Neural progenitor cell (in vitro differentiated cells): ENCODE measurements around the gene LCMT1. TPM values are rescaled to one million over a fixed set of nuclear protein-coding genes. Genes with fewer than 3 reads are reported as not detected.

Experiments used
- DNase-seq: peaks from one replicate; pipeline ENCODE4 v3.0.0-alpha.2; 2016; ENCODE audit warnings: low spot score
- H2AFZ ChIP-seq: fragments of 200-600 bp; sonication (generic); replicated peaks from 2 replicates; pipeline ENCODE4 v1.6.1; 2016; ENCODE audit warnings: antibody characterized with exemption
- H3F3A ChIP-seq: fragments of 200-600 bp; sonication (generic); 2 replicates; pipeline ENCODE4 v1.6.1; 2016; ENCODE audit warnings: antibody characterized with exemption, low read depth
- H3K27ac ChIP-seq: fragments of 200-600 bp; sonication (generic); 2 replicates; pipeline ENCODE4 v1.5.1; 2016; ENCODE audit warnings: mild to moderate bottlenecking
- H3K27me3 ChIP-seq: fragments of 200-600 bp; sonication (generic); 2 replicates; pipeline ENCODE4 v1.6.1; 2016; ENCODE audit warnings: mild to moderate bottlenecking, moderate library complexity
- H3K36me3 ChIP-seq: fragments of 200-600 bp; sonication (generic); 2 replicates; pipeline ENCODE4 v1.5.1; 2016
- H3K4me1 ChIP-seq: fragments of 200-600 bp; sonication (generic); 2 replicates; pipeline ENCODE4 v1.6.1; 2016; ENCODE audit warnings: mixed run types
- H3K4me2 ChIP-seq: fragments of 200-600 bp; sonication (generic); 2 replicates; pipeline ENCODE4 v1.6.1; 2016
- H3K4me3 ChIP-seq: fragments of 200-600 bp; sonication (generic); 2 replicates; pipeline ENCODE4 v1.5.1; 2016
- H3K79me2 ChIP-seq: fragments of 200-600 bp; sonication (generic); 2 replicates; pipeline ENCODE4 v1.6.1; 2016; ENCODE audit warnings: low read depth
- H3K9ac ChIP-seq: fragments of 200-600 bp; sonication (generic); 2 replicates; pipeline ENCODE4 v1.6.1; 2016
- H3K9me3 ChIP-seq: fragments of 200-600 bp; sonication (generic); 2 replicates; pipeline ENCODE4 v1.5.1; 2016; ENCODE audit warnings: low read depth
- H4K20me1 ChIP-seq: fragments of 200-600 bp; sonication (generic); 2 replicates; pipeline ENCODE4 v1.6.1; 2016; ENCODE audit warnings: low read depth
- H3K27ac Mint-ChIP-seq: 3 replicates; pipeline ENCODE4 v1.8.0; 2021; ENCODE audit warnings: mixed read lengths
- H3K27me3 Mint-ChIP-seq: 2 replicates; pipeline ENCODE4 v1.8.0; 2022; ENCODE audit warnings: low read depth, mild to moderate bottlenecking, inconsistent platforms, moderate library complexity, mixed read lengths; ENCODE audit not compliant: insufficient read depth
- H3K36me3 Mint-ChIP-seq: 3 replicates; pipeline ENCODE4 v1.8.0; 2021; ENCODE audit warnings: mixed read lengths
- H3K4me1 Mint-ChIP-seq: 3 replicates; pipeline ENCODE4 v1.8.0; 2021; ENCODE audit warnings: mixed read lengths
- H3K4me3 Mint-ChIP-seq: 3 replicates; pipeline ENCODE4 v1.8.0; 2021; ENCODE audit warnings: mild to moderate bottlenecking, moderate library complexity, mixed read lengths
- H3K9me3 Mint-ChIP-seq: 3 replicates; pipeline ENCODE4 v1.8.0; 2020; ENCODE audit warnings: mixed read lengths
- EZH2 ChIP-seq: fragments of 200-600 bp; sonication (generic); IDR thresholded peaks from 2 replicates; pipeline ENCODE4 v1.6.1; 2017; ENCODE audit warnings: antibody characterized with exemption, mild to moderate bottlenecking, moderate library complexity
- EZH2phosphoT487 ChIP-seq: fragments of 200-600 bp; sonication (generic); IDR thresholded peaks from 2 replicates; pipeline ENCODE4 v1.6.1; 2017; ENCODE audit warnings: antibody characterized with exemption
- total RNA-seq: library from RNA; depleted of rRNA; stranded (reverse); fragments of >200 nt; gene quantifications from 2 replicates; pipeline ENCODE4 v1.2.3, GENCODE V29; 2015; ENCODE audit warnings: low replicate concordance
- TF ChIP-seq, protein P1 (sequence below): fragments of 200-600 bp; sonication (generic); IDR thresholded peaks from 2 replicates; pipeline ENCODE4 v1.5.1; 2017; ENCODE audit warnings: antibody characterized with exemption, mild to moderate bottlenecking

The LCMT1 gene
- total RNA-seq, 1 donor from 2014 or later: 73.4 TPM

- Histone ChIP-seq H3K4me1 (no peaks in the 10 kb centered on the region), H4K20me1 (no peaks in the 10 kb centered on the region), H3F3A (no peaks in the 10 kb centered on the region), H3K79me2 (no peaks in the 10 kb centered on the region), H3K36me3 (no peaks in the 10 kb centered on the region), H3K27me3 (no peaks in the 10 kb centered on the region), H3K4me2 (no peak overlapping the region), H3K9me3 (no peaks in the 10 kb centered on the region), H2AFZ (no peak overlapping the region), H3K4me3 (no peak overlapping the region), H3K27ac (no peak overlapping the region), H3K9ac (no peak overlapping the region)
- H3K36me3 Mint-ChIP-seq: no peaks in the 10 kb centered on the region
- H3K9me3 Mint-ChIP-seq: no peaks in the 10 kb centered on the region
- no peak overlapping the region for H3K4me3 Mint-ChIP-seq
- no peak overlapping the region for H3K27ac Mint-ChIP-seq
- H3K27me3 Mint-ChIP-seq: peaks cover 2% of the 10 kb centered on the region
- H3K4me1 Mint-ChIP-seq: peaks cover 2% of the 10 kb centered on the region
- TF ChIP-seq, protein P1, sequence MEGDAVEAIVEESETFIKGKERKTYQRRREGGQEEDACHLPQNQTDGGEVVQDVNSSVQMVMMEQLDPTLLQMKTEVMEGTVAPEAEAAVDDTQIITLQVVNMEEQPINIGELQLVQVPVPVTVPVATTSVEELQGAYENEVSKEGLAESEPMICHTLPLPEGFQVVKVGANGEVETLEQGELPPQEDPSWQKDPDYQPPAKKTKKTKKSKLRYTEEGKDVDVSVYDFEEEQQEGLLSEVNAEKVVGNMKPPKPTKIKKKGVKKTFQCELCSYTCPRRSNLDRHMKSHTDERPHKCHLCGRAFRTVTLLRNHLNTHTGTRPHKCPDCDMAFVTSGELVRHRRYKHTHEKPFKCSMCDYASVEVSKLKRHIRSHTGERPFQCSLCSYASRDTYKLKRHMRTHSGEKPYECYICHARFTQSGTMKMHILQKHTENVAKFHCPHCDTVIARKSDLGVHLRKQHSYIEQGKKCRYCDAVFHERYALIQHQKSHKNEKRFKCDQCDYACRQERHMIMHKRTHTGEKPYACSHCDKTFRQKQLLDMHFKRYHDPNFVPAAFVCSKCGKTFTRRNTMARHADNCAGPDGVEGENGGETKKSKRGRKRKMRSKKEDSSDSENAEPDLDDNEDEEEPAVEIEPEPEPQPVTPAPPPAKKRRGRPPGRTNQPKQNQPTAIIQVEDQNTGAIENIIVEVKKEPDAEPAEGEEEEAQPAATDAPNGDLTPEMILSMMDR: no peak
- TF ChIP-seq EZH2phosphoT487 (no peak), EZH2 (no peak)
- no peak for DNase-seq
Measured at GRCh38 chr16:25189305-25189704, 77.8 kb downstream of the LCMT1 start.

GRCh38 chr16:25192096-25192495 is 80.6 kb downstream of the LCMT1 start:
- TF ChIP-seq EZH2 (no peak), EZH2phosphoT487 (no peak)
- TF ChIP-seq, protein P1: no peak
- Mint-ChIP-seq H3K27ac (no peak overlapping the region), H3K36me3 (no peaks in the 10 kb centered on the region), H3K4me1 (peaks cover 2% of the 10 kb centered on the region), H3K9me3 (no peaks in the 10 kb centered on the region), H3K27me3 (no peaks in the 10 kb centered on the region), H3K4me3 (no peak overlapping the region)
- H3K4me1 ChIP-seq: no peaks in the 10 kb centered on the region
- no peak overlapping the region for H2AFZ ChIP-seq
- no peak overlapping the region for H3K27ac ChIP-seq
- no peak overlapping the region for H3K4me3 ChIP-seq
- H3K4me2 ChIP-seq: no peak overlapping the region
- H3K9me3 ChIP-seq: no peaks in the 10 kb centered on the region
- H3K9ac ChIP-seq: no peak overlapping the region
- no peaks in the 10 kb centered on the region for H4K20me1 ChIP-seq
- no peaks in the 10 kb centered on the region for H3K79me2 ChIP-seq
- H3K27me3 ChIP-seq: no peaks in the 10 kb centered on the region
- H3F3A ChIP-seq: no peaks in the 10 kb centered on the region
- no peak for DNase-seq
- H3K36me3 ChIP-seq: no peaks in the 10 kb centered on the region

DNA sequence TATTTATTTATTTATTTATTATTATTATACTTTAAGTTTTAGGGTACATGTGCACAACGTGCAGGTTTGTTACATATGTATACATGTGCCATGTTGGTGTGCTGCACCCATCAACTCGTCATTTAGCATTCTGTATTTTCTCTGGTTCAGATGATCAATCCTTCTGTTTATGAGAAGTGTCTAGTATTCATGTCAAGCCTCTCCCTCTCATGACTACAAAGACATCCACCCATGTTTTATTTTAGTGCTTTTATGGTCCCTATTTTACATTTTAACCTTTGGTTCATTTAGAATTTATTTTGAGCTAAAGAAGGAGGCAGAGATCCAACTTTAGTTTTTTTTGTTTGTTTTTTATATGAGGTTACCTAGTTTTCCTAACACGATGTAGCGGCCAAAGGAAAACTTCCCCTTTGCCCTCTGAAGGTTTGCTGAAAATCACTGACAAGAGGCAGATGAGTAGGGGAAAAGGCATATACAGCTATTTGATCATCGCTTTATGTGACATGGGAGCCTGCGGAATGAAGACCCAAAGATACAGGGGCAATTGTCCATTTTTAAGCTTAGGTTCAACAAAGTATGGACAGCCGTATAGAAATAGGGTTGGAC is 82.8 kb downstream of the LCMT1 start:
- Mint-ChIP-seq H3K27me3 (no peaks in the 10 kb centered on the region), H3K9me3 (no peaks in the 10 kb centered on the region), H3K27ac (no peak overlapping the region), H3K4me1 (no peaks in the 10 kb centered on the region), H3K36me3 (no peaks in the 10 kb centered on the region), H3K4me3 (no peak overlapping the region)
- H3K27me3 ChIP-seq: no peaks in the 10 kb centered on the region
- no peaks in the 10 kb centered on the region for H4K20me1 ChIP-seq
- no peak overlapping the region for H2AFZ ChIP-seq
- no peak overlapping the region for H3K9ac ChIP-seq
- H3K79me2 ChIP-seq: no peaks in the 10 kb centered on the region
- no peak overlapping the region for H3K4me3 ChIP-seq
- no peak overlapping the region for H3K4me2 ChIP-seq
- TF ChIP-seq EZH2 (no peak), EZH2phosphoT487 (no peak)
- TF ChIP-seq, protein P1: no peak
- DNase-seq: no peak
- H3F3A ChIP-seq: no peaks in the 10 kb centered on the region
- H3K27ac ChIP-seq: no peak overlapping the region
- H3K36me3 ChIP-seq: no peaks in the 10 kb centered on the region
- H3K4me1 ChIP-seq: no peaks in the 10 kb centered on the region
- no peaks in the 10 kb centered on the region for H3K9me3 ChIP-seq
